IMR-90 (cell line): ENCODE data around the gene MOB1A. TPM values are rescaled to one million over a fixed set of nuclear protein-coding genes. Genes with fewer than 3 reads are reported as not detected.

ENCODE experiments used
- ATAC-seq: fragments of 200-7000 bp; cut with Tn5 transposase; 2 replicates; pipeline ENCODE4 v1.9.1; 2020; ENCODE audit warnings: low read depth, mild to moderate bottlenecking, moderate library complexity
- BruUV-seq: library from RNA; stranded (reverse); fragments of 400-500 nt; replicated peaks from 2 replicates; lab custom pipeline; 2021; lab: Mats Ljungman, UMichigan
- CTCF ChIA-PET: fragments of 300-600 bp; formaldehyde crosslinking; extraction: SDS; loops from one replicate; lab custom pipeline; 2021; ENCODE audit warnings: antibody characterized with exemption; lab: Yijun Ruan, JAX
- POLR2A ChIA-PET: fragments of 300-600 bp; sonication (Branson Sonifier 250); formaldehyde crosslinking; loops from one replicate; lab custom pipeline; 2022; ENCODE audit warnings: antibody characterized with exemption; ENCODE audit not compliant: unreplicated experiment; lab: Charles Lee
- DNase-seq: peaks from one replicate; pipeline ENCODE4 v3.0.0; 2013
- H2AFZ ChIP-seq: replicated peaks from 2 replicates; pipeline ENCODE3; 2013; ENCODE audit warnings: low read length, mild to moderate bottlenecking; ENCODE audit not compliant: poor library complexity
- H2AK5ac ChIP-seq: 2 replicates; pipeline ENCODE4 v1.6.1; 2013; ENCODE audit warnings: low read depth, low read length, inconsistent platforms
- H2AK9ac ChIP-seq: replicated peaks from 2 replicates; pipeline ENCODE3; 2013; ENCODE audit warnings: mild to moderate bottlenecking, low read depth, low read length, moderate library complexity; ENCODE audit not compliant: poor library complexity
- H2BK120ac ChIP-seq: 2 replicates; pipeline ENCODE4 v1.6.1; 2013; ENCODE audit warnings: low read depth, low read length, inconsistent platforms
- H2BK15ac ChIP-seq: 3 replicates; pipeline ENCODE4 v1.6.1; 2013; ENCODE audit warnings: low read depth, low read length, inconsistent platforms
- H2BK20ac ChIP-seq: 2 replicates; pipeline ENCODE4 v1.6.1; 2013; ENCODE audit warnings: low read depth, mild to moderate bottlenecking, inconsistent platforms, low read length, moderate library complexity
- H2BK5ac ChIP-seq: 2 replicates; pipeline ENCODE4 v1.6.1; 2013; ENCODE audit warnings: mild to moderate bottlenecking, low read depth, low read length, inconsistent platforms; ENCODE audit not compliant: poor library complexity, severe bottlenecking
- H3K14ac ChIP-seq: replicated peaks from 2 replicates; pipeline ENCODE4 v1.6.1; 2013; ENCODE audit warnings: low read depth, low read length, inconsistent platforms
- H3K18ac ChIP-seq: 2 replicates; pipeline ENCODE4 v1.6.1; 2013; ENCODE audit warnings: low read depth, low read length, control low read depth
- H3K23ac ChIP-seq: 2 replicates; pipeline ENCODE4 v1.6.1; 2013; ENCODE audit warnings: low read depth, low read length, inconsistent platforms
- H3K27ac ChIP-seq: 2 replicates; pipeline ENCODE4 v1.5.1; 2013; ENCODE audit warnings: mild to moderate bottlenecking, control low read depth, low read length; ENCODE audit not compliant: insufficient read depth
- H3K27me3 ChIP-seq: 2 replicates; pipeline ENCODE4 v1.6.1; 2013; ENCODE audit warnings: low read length; ENCODE audit not compliant: control insufficient read depth, insufficient read depth
- H3K36me3 ChIP-seq: 2 replicates; pipeline ENCODE4 v1.6.1; 2013; ENCODE audit warnings: low read length, mixed read lengths; ENCODE audit not compliant: control insufficient read depth, insufficient read depth
- H3K4ac ChIP-seq: 2 replicates; pipeline ENCODE4 v1.6.1; 2013; ENCODE audit warnings: low read depth, low read length, inconsistent platforms
- H3K4me1 ChIP-seq: 2 replicates; pipeline ENCODE4 v1.6.1; 2013; ENCODE audit warnings: low read length, mixed read lengths; ENCODE audit not compliant: control insufficient read depth, insufficient read depth
- H3K4me2 ChIP-seq: 2 replicates; pipeline ENCODE4 v1.6.1; 2013; ENCODE audit warnings: low read depth, mild to moderate bottlenecking, control low read depth, low read length, moderate library complexity
- H3K4me3 ChIP-seq: 2 replicates; pipeline ENCODE4 v1.5.1; 2013; ENCODE audit warnings: low read depth, mild to moderate bottlenecking, control low read depth, low read length, moderate library complexity; ENCODE audit not compliant: insufficient read depth
- H3K56ac ChIP-seq: 2 replicates; pipeline ENCODE4 v1.6.1; 2013; ENCODE audit warnings: low read length, inconsistent platforms; ENCODE audit not compliant: insufficient read depth; ENCODE audit errors: extremely low read depth
- H3K79me1 ChIP-seq, 2 experiments: 2 replicates each; pipeline ENCODE4 v1.6.1; 2013; ENCODE audit warnings: low read length in 2 of 2, inconsistent platforms in 1 of 2, low read depth in 1 of 2
- H3K9ac ChIP-seq: 2 replicates; pipeline ENCODE4 v1.6.1; 2013; ENCODE audit warnings: low read depth, low read length, control low read depth
- H3K9me1 ChIP-seq: 2 replicates; pipeline ENCODE4 v1.6.1; 2013; ENCODE audit warnings: low read length, inconsistent platforms; ENCODE audit not compliant: insufficient read depth
- H3K9me3 ChIP-seq: 2 replicates; pipeline ENCODE4 v1.6.1; 2013; ENCODE audit warnings: low read length; ENCODE audit not compliant: control insufficient read depth, insufficient read depth
- H4K20me1 ChIP-seq: 2 replicates; pipeline ENCODE4 v1.6.1; 2013; ENCODE audit warnings: low read length, inconsistent platforms; ENCODE audit not compliant: insufficient read depth
- H4K5ac ChIP-seq: 2 replicates; pipeline ENCODE4 v1.6.1; 2013; ENCODE audit warnings: mild to moderate bottlenecking, low read depth, low read length, control low read depth
- H4K8ac ChIP-seq, 2 experiments: 2 replicates each; pipeline ENCODE4 v1.6.1; 2013; ENCODE audit warnings: low read depth in 2 of 2, low read length in 2 of 2, control low read depth in 1 of 2, inconsistent platforms in 1 of 2
- H4K91ac ChIP-seq: 2 replicates; pipeline ENCODE4 v1.6.1; 2013; ENCODE audit warnings: low read depth, low read length, inconsistent platforms; ENCODE audit not compliant: insufficient read depth
- BHLHE40 ChIP-seq: fragments of 150-350 bp; IDR thresholded peaks from 2 replicates; pipeline ENCODE4 v1.6.1; 2016; ENCODE audit warnings: mild to moderate bottlenecking, low read depth, low read length
- CEBPB ChIP-seq: IDR thresholded peaks from 2 replicates; pipeline ENCODE4 v1.6.1; 2012; ENCODE audit warnings: low read depth, low read length, improper control_type of control experiment
- CHD1 ChIP-seq: IDR thresholded peaks from 2 replicates; pipeline ENCODE4 v1.6.1; 2012; ENCODE audit warnings: low read depth, low read length, improper control_type of control experiment
- CTCF ChIP-seq: conservative IDR thresholded peaks from 2 replicates; pipeline ENCODE4 v1.5.1; 2012; ENCODE audit warnings: mild to moderate bottlenecking, low read depth, low read length, improper control_type of control experiment
- FOS ChIP-seq: fragments of 150-350 bp; IDR thresholded peaks from 2 replicates; pipeline ENCODE4 v1.6.1; 2016; ENCODE audit warnings: low read depth, low read length
- MAFK ChIP-seq: IDR thresholded peaks from 2 replicates; pipeline ENCODE4 v1.6.1; 2012; ENCODE audit warnings: low read depth, low read length, improper control_type of control experiment
- MAZ ChIP-seq: IDR thresholded peaks from 2 replicates; pipeline ENCODE4 v1.6.1; 2012; ENCODE audit warnings: low read depth, mild to moderate bottlenecking, low read length, improper control_type of control experiment, moderate library complexity, borderline replicate concordance
- MXI1 ChIP-seq: IDR thresholded peaks from 2 replicates; pipeline ENCODE4 v1.6.1; 2012; ENCODE audit warnings: low read depth, mild to moderate bottlenecking, low read length, moderate library complexity, borderline replicate concordance
- NFE2L2 ChIP-seq: fragments of 150-350 bp; IDR thresholded peaks from 2 replicates; pipeline ENCODE4 v1.6.1; 2016; ENCODE audit warnings: low read depth, mild to moderate bottlenecking, low read length
- POLR2A ChIP-seq: IDR thresholded peaks from 2 replicates; pipeline ENCODE4 v1.6.1; 2012; ENCODE audit warnings: mild to moderate bottlenecking, low read depth, low read length
- RAD21 ChIP-seq: IDR thresholded peaks from 2 replicates; pipeline ENCODE4 v1.6.1; 2012; ENCODE audit warnings: low read length, improper control_type of control experiment
- RCOR1 ChIP-seq: IDR thresholded peaks from 2 replicates; pipeline ENCODE4 v1.6.1; 2012; ENCODE audit warnings: mild to moderate bottlenecking, low read length, improper control_type of control experiment; ENCODE audit not compliant: insufficient replicate concordance
- RFX5 ChIP-seq: IDR thresholded peaks from 2 replicates; pipeline ENCODE4 v1.8.0; 2012; ENCODE audit warnings: low read depth, mild to moderate bottlenecking, low read length, moderate library complexity
- SMC3 ChIP-seq: fragments of 150-350 bp; IDR thresholded peaks from 2 replicates; pipeline ENCODE4 v1.6.1; 2016; ENCODE audit warnings: low read depth, mild to moderate bottlenecking, antibody characterized with exemption, low read length, moderate library complexity
- USF2 ChIP-seq: fragments of 150-350 bp; IDR thresholded peaks from 2 replicates; pipeline ENCODE4 v1.6.1; 2017; ENCODE audit warnings: mild to moderate bottlenecking, antibody characterized with exemption, low read length, low read depth
- WGBS, 2 experiments: methylation state at CpG; one replicate each; pipeline versions ENCODE4 v1.1.5 to v1.1.7; 2013; ENCODE audit warnings: missing lambda C conversion rate in 2 of 2; ENCODE audit not compliant: insufficient read length in 1 of 2; ENCODE audit errors: extremely low coverage in 2 of 2; 5-methylcytosine and 5-hydroxymethylcytosine counted together
- dilution Hi-C: fragments of 300-500 bp; cut with HindIII; formaldehyde crosslinking; loops from one replicate; pipeline ENCODE4 v1.14.3; 2018; ENCODE audit warnings: low sequenced_read_pairs; ENCODE audit not compliant: unreplicated experiment
- in situ Hi-C: fragments of 300-500 bp; cut with MboI; formaldehyde crosslinking; loops from 3 replicates; pipeline ENCODE4 v1.14.3; 2019; ENCODE audit warnings: low sequenced_read_pairs, inconsistent platforms, mixed read lengths
- intact Hi-C: fragments of 100-400 bp; cut with micrococcal nuclease; formaldehyde crosslinking; loops from 2 replicates; pipeline ENCODE4 v1.10.0; 2022
- polyA plus RNA-seq, 3 experiments: library from polyadenylated mRNA; depleted of rRNA; stranded (reverse); fragments of >200 nt; gene quantifications; 2 replicates each; pipeline ENCODE4 v1.2.3, GENCODE V29; 2012; ENCODE audit warnings: low replicate concordance in 1 of 3
- total RNA-seq: library from RNA; depleted of rRNA; stranded (reverse); fragments of >200 nt; gene quantifications from 2 replicates; pipeline ENCODE4 v1.2.3, GENCODE V29; 2012
- TF ChIP-seq, protein P1 (sequence below): fragments of 150-350 bp; IDR thresholded peaks from 2 replicates; pipeline ENCODE4 v1.6.1; 2016; ENCODE audit warnings: low read depth, mild to moderate bottlenecking, low read length, moderate library complexity, borderline replicate concordance

Gene MOB1A
- total and polyA plus RNA-seq, 2 of the 4 experiments (the other 2 are of a cell fraction): 21.0 to 60.8 TPM

GRCh38 chr2:74105413-74105812, 73.3 kb downstream of the MOB1A start:
- Histone ChIP-seq H3K4me3 (no peak overlapping the region), H3K9me3 (no peaks in the 10 kb centered on the region), H4K91ac (no peak overlapping the region), H2AFZ (no peak overlapping the region), H3K23ac (no peak overlapping the region), H2BK15ac (no peak overlapping the region), H2AK5ac (no peak overlapping the region), H3K18ac (no peak overlapping the region), H3K79me1 (no peaks in the 10 kb centered on the region), H3K9ac (no peak overlapping the region), H3K27me3 (no peaks in the 10 kb centered on the region), H2BK20ac (no peak overlapping the region), H4K20me1 (no peaks in the 10 kb centered on the region), H3K4me1 (no peaks in the 10 kb centered on the region), H3K4me2 (no peak overlapping the region), H3K36me3 (peaks cover 27% of the 10 kb centered on the region), H2BK120ac (no peak overlapping the region), H3K4ac (no peak overlapping the region), H3K14ac (no peak overlapping the region), H3K9me1 (no peaks in the 10 kb centered on the region), H3K56ac (no peak overlapping the region), H2AK9ac (no peak overlapping the region), H4K5ac (no peak overlapping the region), H4K8ac (no peak overlapping the region), H2BK5ac (no peak overlapping the region), H3K27ac (no peak overlapping the region)
- ChIA-PET CTCF (interaction anchor here (0.9 kb wide), 1 partner anchor 278 kb away, joined by 3 read pairs; no protein-coding TSS in a partner anchor), POLR2A (no interaction called here)
- WGBS, 2 experiments: no CpG with 5 or more reads among the region's 8 CpGs
- intact Hi-C loops (no loop called here), in situ Hi-C loops (no loop called here), dilution Hi-C loops (loop anchor here (25.0 kb wide), 1 partner anchor 268 kb away; the partner anchor contains the start of gene STAMBP)
- TF ChIP-seq CEBPB (no peak), BHLHE40 (no peak), MAZ (no peak), CTCF (no peak), USF2 (no peak), RFX5 (no peak), NFE2L2 (no peak), MXI1 (no peak), RAD21 (no peak), POLR2A (no peak), SMC3 (no peak), MAFK (no peak), CHD1 (no peak), FOS (no peak), RCOR1 (no peak)
- TF ChIP-seq, protein P1, sequence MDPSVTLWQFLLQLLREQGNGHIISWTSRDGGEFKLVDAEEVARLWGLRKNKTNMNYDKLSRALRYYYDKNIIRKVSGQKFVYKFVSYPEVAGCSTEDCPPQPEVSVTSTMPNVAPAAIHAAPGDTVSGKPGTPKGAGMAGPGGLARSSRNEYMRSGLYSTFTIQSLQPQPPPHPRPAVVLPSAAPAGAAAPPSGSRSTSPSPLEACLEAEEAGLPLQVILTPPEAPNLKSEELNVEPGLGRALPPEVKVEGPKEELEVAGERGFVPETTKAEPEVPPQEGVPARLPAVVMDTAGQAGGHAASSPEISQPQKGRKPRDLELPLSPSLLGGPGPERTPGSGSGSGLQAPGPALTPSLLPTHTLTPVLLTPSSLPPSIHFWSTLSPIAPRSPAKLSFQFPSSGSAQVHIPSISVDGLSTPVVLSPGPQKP: no peak
- no peak for ATAC-seq
- BruUV-seq: no TSS peak
- no peak for DNase-seq
